ENCODE results near the gene FRMD5. TPM values are rescaled to one million over a fixed set of nuclear protein-coding genes. Genes with fewer than 3 reads are reported as not detected.
"Not testable (repeated sequence)": the region's sequence is repeated elsewhere in the genome, so short reads cannot be mapped to it uniquely, and the experiment has no call there.

Gene FRMD5
- polyA plus RNA-seq, 3 donors, result not detected

DNA sequence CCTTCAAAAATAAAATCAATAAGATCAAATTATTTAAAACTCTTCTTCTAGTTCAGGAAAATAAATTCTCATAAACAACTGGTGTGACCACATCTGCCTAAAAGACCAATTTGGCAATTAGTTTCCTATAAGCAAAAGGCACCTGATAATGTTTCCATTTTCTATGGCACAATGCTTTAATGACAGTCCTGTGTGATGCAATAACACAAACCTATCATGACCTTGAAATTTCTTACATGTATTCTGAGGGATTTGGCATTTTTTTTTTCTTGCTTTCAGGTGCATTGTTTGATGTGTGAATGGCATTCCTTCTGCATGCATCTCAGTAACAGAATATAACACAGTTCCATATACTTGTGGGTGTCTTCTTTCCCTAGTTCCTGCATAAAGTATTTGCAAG lies 32.5 kb upstream of the FRMD5 start:
- Mint-ChIP-seq H3K4me1 (no peaks in the 10 kb centered on the region), H3K27me3 (ENCODE audit: low read depth in 3 of 3) (peaks cover 2 to 3% (median 2%) of the 10 kb centered on the region in 3 donors), H3K4me3 (no peak overlapping the region), H3K9me3 (peaks cover 0 to 6% (median 2%) of the 10 kb centered on the region in 7 donors), H3K27ac (no peak overlapping the region), H3K36me3 (no peaks in the 10 kb centered on the region)
- DNase-seq, result no peak
- Histone ChIP-seq H4K20me1 (ENCODE audit: insufficient read depth, low read length) (no peaks in the 10 kb centered on the region), H3K27ac (ENCODE audit: low read depth in 1 of 2, low read length in 2 of 2) (no peak overlapping the region), H3K4me2 (replicated peaks; ENCODE audit: extremely low read depth, low read length, poor library complexity, severe bottlenecking) (no peak overlapping the region), H3K4me1 (ENCODE audit: control insufficient read depth in 1 of 2, insufficient read depth in 2 of 2, low read length in 2 of 2) (no peaks in the 10 kb centered on the region), H3K27me3 (ENCODE audit: control insufficient read depth in 2 of 2, insufficient read depth in 2 of 2, low read length in 2 of 2) (peaks cover 0 to 4% of the 10 kb centered on the region in 2 donors), H3K9ac (ENCODE audit: insufficient read depth, low read length, poor library complexity, severe bottlenecking) (no peak overlapping the region), H3K9me3 (replicated peaks in 1 of 2; ENCODE audit: control insufficient read depth in 1 of 2, insufficient read depth in 1 of 2, low read length in 2 of 2) (no peaks in the 10 kb centered on the region), H3K4me3 (replicated peaks in 1 of 3; ENCODE audit: low read depth in 2 of 3, low read length in 3 of 3) (no peak overlapping the region), H3K36me3 (replicated peaks in 1 of 2; ENCODE audit: control insufficient read depth in 1 of 2, insufficient read depth in 2 of 2, low read length in 2 of 2) (no peaks in the 10 kb centered on the region), H2AFZ (ENCODE audit: insufficient read depth, low read depth, low read length, poor library complexity, severe bottlenecking) (no peak overlapping the region), H3K79me2 (ENCODE audit: insufficient read depth, low read length) (no peaks in the 10 kb centered on the region)
- TF ChIP-seq CTCF (IDR thresholded peaks at IDR 0.05), result no peak
- intact Hi-C loops (cut with micrococcal nuclease), result no loop called here

DNA sequence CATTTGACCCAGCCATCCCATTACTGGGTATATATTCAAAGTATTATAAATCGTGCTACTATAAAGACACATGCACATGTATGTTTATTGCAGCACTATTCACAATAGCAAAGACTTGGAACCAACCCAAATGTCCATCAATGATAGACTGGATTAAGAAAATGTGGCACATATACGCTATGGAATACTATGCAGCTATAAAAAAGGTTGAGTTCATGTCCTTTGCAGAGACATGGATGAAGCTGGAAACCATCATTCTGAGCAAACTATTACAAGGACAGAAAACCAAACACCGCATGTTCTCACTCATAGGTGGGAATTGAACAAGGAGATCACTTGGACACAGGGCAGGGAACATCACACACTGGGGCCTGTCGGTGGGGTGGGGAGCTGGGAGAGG lies 31.9 kb upstream of the FRMD5 start:
- H3K9me3 Mint-ChIP-seq; H2AFZ ChIP-seq (ENCODE audit: insufficient read depth, low read depth, low read length, poor library complexity, severe bottlenecking); H3K27me3 Mint-ChIP-seq (ENCODE audit: low read depth in 3 of 3); H3K4me3 ChIP-seq (replicated peaks in 1 of 3; ENCODE audit: low read depth in 2 of 3, low read length in 3 of 3); H3K4me2 ChIP-seq (replicated peaks; ENCODE audit: extremely low read depth, low read length, poor library complexity, severe bottlenecking); H3K4me3 Mint-ChIP-seq; intact Hi-C loops (cut with micrococcal nuclease); H3K4me1 Mint-ChIP-seq; H3K36me3 Mint-ChIP-seq; H3K36me3 ChIP-seq (replicated peaks in 1 of 2; ENCODE audit: control insufficient read depth in 1 of 2, insufficient read depth in 2 of 2, low read length in 2 of 2); H3K27ac ChIP-seq (ENCODE audit: low read depth in 1 of 2, low read length in 2 of 2); H3K27me3 ChIP-seq (ENCODE audit: control insufficient read depth in 2 of 2, insufficient read depth in 2 of 2, low read length in 2 of 2); H3K9me3 ChIP-seq (replicated peaks in 1 of 2; ENCODE audit: control insufficient read depth in 1 of 2, insufficient read depth in 1 of 2, low read length in 2 of 2); H3K9ac ChIP-seq (ENCODE audit: insufficient read depth, low read length, poor library complexity, severe bottlenecking); H3K79me2 ChIP-seq (ENCODE audit: insufficient read depth, low read length); H3K4me1 ChIP-seq (ENCODE audit: control insufficient read depth in 1 of 2, insufficient read depth in 2 of 2, low read length in 2 of 2); DNase-seq; H4K20me1 ChIP-seq (ENCODE audit: insufficient read depth, low read length): not testable (repeated sequence)
- peak overlapping the region in 1 of 7 donors; percentile 42 for H3K27ac Mint-ChIP-seq
- 100% methylated on average over 1 of the region's 4 CpGs for WGBS (ENCODE audit: insufficient coverage)
